HG02885 (cell line): ENCODE results near the gene CA9.

Experiments
- ATAC-seq: cut with Tn5 transposase; IDR thresholded peaks from one replicate; pipeline ENCODE4 v1.9.1; 2021; ENCODE audit warnings: mild to moderate bottlenecking; ENCODE audit not compliant: unreplicated experiment, poor library complexity

Gene CA9

GRCh38 chr9:35711501-35712428 is 38.0 kb downstream of the CA9 start:
- no peak for ATAC-seq

- no peak for ATAC-seq
Measured at GRCh38 chr9:35712762-35713400, 39.2 kb downstream of the CA9 start.

GRCh38 chr9:35713578-35713977 is 39.9 kb downstream of the CA9 start:
- no peak for ATAC-seq

GRCh38 chr9:35714123-35714522 is 40.4 kb downstream of the CA9 start:
- ATAC-seq = no peak

GRCh38 chr9:35714579-35715252 is 41.0 kb downstream of the CA9 start:
- no peak for ATAC-seq

- ATAC-seq = no peak
Measured at GRCh38 chr9:35716230-35716629, 42.5 kb downstream of the CA9 start.

- ATAC-seq = no peak
Measured at GRCh38 chr9:35717132-35717870, 43.6 kb downstream of the CA9 start.

GRCh38 chr9:35718721-35719511 is 45.2 kb downstream of the CA9 start:
- no peak for ATAC-seq

- ATAC-seq = no peak
Measured at GRCh38 chr9:35719546-35719945, 45.8 kb downstream of the CA9 start.

GRCh38 chr9:35723426-35723825 is 49.7 kb downstream of the CA9 start:
- no peak for ATAC-seq

GRCh38 chr9:35723908-35724307 is 50.2 kb downstream of the CA9 start:
- no peak for ATAC-seq

GRCh38 chr9:35725362-35725761 is 51.6 kb downstream of the CA9 start:
- no peak for ATAC-seq

- ATAC-seq = no peak
Measured at GRCh38 chr9:35726931-35727330, 53.2 kb downstream of the CA9 start.

- ATAC-seq = no peak
Measured at GRCh38 chr9:35727676-35728040, 53.9 kb downstream of the CA9 start.

GRCh38 chr9:35728041-35728971 is 54.6 kb downstream of the CA9 start:
- ATAC-seq = no peak

- no peak for ATAC-seq
Measured at GRCh38 chr9:35729101-35729500, 55.4 kb downstream of the CA9 start.

- ATAC-seq = no peak
Measured at GRCh38 chr9:35729700-35730485, 56.2 kb downstream of the CA9 start.

- no peak for ATAC-seq
Measured at GRCh38 chr9:35730486-35730854, 56.7 kb downstream of the CA9 start.
